Neuronal stem cell (in vitro differentiated cells): ENCODE data around the gene SCFD2.

Source experiments
- DNase-seq: peaks from one replicate; pipeline ENCODE4 v3.0.0-alpha.2; 2013; ENCODE audit warnings: low spot score
- H2AFZ ChIP-seq: one replicate; pipeline ENCODE4 v1.6.1; 2013; ENCODE audit warnings: mild to moderate bottlenecking, low read length, inconsistent platforms
- H2AK5ac ChIP-seq: 2 replicates; pipeline ENCODE4 v1.6.1; 2013; ENCODE audit warnings: low read depth, mild to moderate bottlenecking, inconsistent platforms, low read length, moderate library complexity, mixed read lengths
- H2BK120ac ChIP-seq: 2 replicates; pipeline ENCODE4 v1.6.1; 2013; ENCODE audit warnings: low read depth, mild to moderate bottlenecking, inconsistent platforms, low read length, moderate library complexity, mixed read lengths
- H2BK12ac ChIP-seq: one replicate; pipeline ENCODE4 v1.6.1; 2013; ENCODE audit warnings: low read length, inconsistent platforms
- H2BK15ac ChIP-seq: 2 replicates; pipeline ENCODE4 v1.6.1; 2013; ENCODE audit warnings: mild to moderate bottlenecking, low read length, inconsistent platforms, mixed read lengths
- H2BK5ac ChIP-seq: one replicate; pipeline ENCODE4 v1.6.1; 2013; ENCODE audit warnings: inconsistent platforms, mild to moderate bottlenecking, low read length, moderate library complexity
- H3K14ac ChIP-seq: one replicate; pipeline ENCODE4 v1.6.1; 2013; ENCODE audit warnings: low read length, inconsistent platforms
- H3K18ac ChIP-seq: 2 replicates; pipeline ENCODE4 v1.6.1; 2013; ENCODE audit warnings: low read length, inconsistent platforms
- H3K23ac ChIP-seq: 2 replicates; pipeline ENCODE4 v1.6.1; 2013; ENCODE audit warnings: low read depth, mild to moderate bottlenecking, mixed read lengths, low read length, inconsistent platforms; ENCODE audit not compliant: poor library complexity
- H3K27ac ChIP-seq: replicated peaks from 3 replicates; pipeline ENCODE4 v1.5.1; 2013; ENCODE audit warnings: low read length, inconsistent platforms
- H3K27me3 ChIP-seq, 3 experiments: 2 replicates each; pipeline ENCODE4 v1.6.1; 2013; ENCODE audit warnings: low read length in 3 of 3, mild to moderate bottlenecking in 2 of 3, inconsistent platforms in 1 of 3, low read depth in 1 of 3, mixed read lengths in 1 of 3, moderate library complexity in 1 of 3; ENCODE audit not compliant: control insufficient read depth in 3 of 3, insufficient read depth in 3 of 3
- H3K36me3 ChIP-seq, 2 donors: replicated peaks in 1 of 2; 2 replicates each; pipeline ENCODE4 v1.6.1; 2013; ENCODE audit warnings: low read length in 2 of 2; ENCODE audit not compliant: control insufficient read depth in 2 of 2, insufficient read depth in 2 of 2
- H3K4ac ChIP-seq: 2 replicates; pipeline ENCODE4 v1.6.1; 2013; ENCODE audit warnings: inconsistent platforms, mild to moderate bottlenecking, low read length, moderate library complexity
- H3K4me1 ChIP-seq, 2 donors: 1 replicate in 1 of 2; 2 replicates in 1 of 2; pipeline ENCODE4 v1.6.1; 2013; ENCODE audit warnings: low read length in 2 of 2, low read depth in 1 of 2; ENCODE audit not compliant: control insufficient read depth in 2 of 2, insufficient read depth in 1 of 2
- H3K4me2 ChIP-seq: one replicate; pipeline ENCODE4 v1.6.1; 2013; ENCODE audit warnings: mild to moderate bottlenecking, low read length, inconsistent platforms; ENCODE audit not compliant: insufficient read depth, poor library complexity, severe bottlenecking
- H3K4me3 ChIP-seq, 2 donors: 2 replicates each; pipeline ENCODE4 v1.5.1; 2013; ENCODE audit warnings: low read length in 2 of 2, mild to moderate bottlenecking in 2 of 2, inconsistent platforms in 1 of 2, moderate library complexity in 1 of 2
- H3K79me1 ChIP-seq: one replicate; pipeline ENCODE4 v1.6.1; 2013; ENCODE audit warnings: low read depth, mild to moderate bottlenecking, inconsistent platforms, low read length, moderate library complexity
- H3K9ac ChIP-seq: one replicate; pipeline ENCODE4 v1.6.1; 2013; ENCODE audit warnings: mild to moderate bottlenecking, low read depth, low read length, inconsistent platforms; ENCODE audit not compliant: poor library complexity
- H3K9me3 ChIP-seq, 2 donors: replicated peaks in 1 of 2; 2 replicates each; pipeline versions ENCODE3 to v1.6.1; 2013; ENCODE audit warnings: low read length in 2 of 2, mild to moderate bottlenecking in 2 of 2, inconsistent platforms in 1 of 2, low read depth in 1 of 2, mixed read lengths in 1 of 2, moderate library complexity in 1 of 2; ENCODE audit not compliant: control insufficient read depth in 2 of 2, insufficient read depth in 1 of 2
- H4K8ac ChIP-seq: one replicate; pipeline ENCODE4 v1.6.1; 2013; ENCODE audit warnings: low read depth, mild to moderate bottlenecking, inconsistent platforms, low read length, moderate library complexity
- H4K91ac ChIP-seq: one replicate; pipeline ENCODE4 v1.6.1; 2013; ENCODE audit warnings: low read length, low read depth, mild to moderate bottlenecking, inconsistent platforms; ENCODE audit not compliant: poor library complexity
- WGBS, 2 donors: extraction: QIAGEN DNeasy Blood & Tissue Kit; methylation state at CpG; one replicate each; pipeline ENCODE4 v1.1.7; 2013; ENCODE audit warnings: missing lambda C conversion rate in 2 of 2, mixed read lengths in 1 of 2; ENCODE audit not compliant: insufficient read length in 2 of 2, insufficient replicate concordance in 1 of 2; ENCODE audit errors: extremely low coverage in 2 of 2; 5-methylcytosine and 5-hydroxymethylcytosine counted together

Gene SCFD2

DNA sequence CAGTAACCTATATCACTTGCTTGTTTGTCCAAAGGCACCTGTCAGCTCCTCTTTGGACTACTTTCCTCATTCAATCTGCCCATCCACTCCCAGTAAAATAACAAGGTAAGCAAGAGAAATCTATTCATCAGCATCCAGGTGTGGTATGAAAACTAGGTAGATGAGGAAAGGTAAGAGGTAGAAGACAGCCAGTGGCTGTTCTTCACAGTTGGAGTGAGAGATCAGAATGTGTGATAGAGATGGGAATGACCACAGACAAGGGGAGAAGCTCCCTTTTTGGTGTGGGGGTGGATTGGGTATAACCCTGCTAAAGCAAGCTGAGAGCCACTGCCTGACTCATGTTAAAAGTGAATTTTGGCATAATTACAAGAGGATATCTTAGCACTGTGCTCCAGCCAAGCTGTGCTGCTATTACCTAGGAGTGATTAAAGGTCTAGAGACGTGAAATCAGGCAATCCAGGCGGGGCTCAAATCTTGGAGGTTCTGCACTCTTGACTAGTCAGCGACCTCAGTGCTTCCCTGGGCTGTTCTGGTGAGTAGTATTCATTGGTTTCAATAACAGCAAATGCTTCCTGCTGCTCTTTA is 531.8 kb downstream of the SCFD2 start:
- H2BK120ac ChIP-seq, result no peak overlapping the region
- H3K18ac ChIP-seq, result no peak overlapping the region
- H3K27me3 ChIP-seq, result peaks cover 0 to 4% (median 0%) of the 10 kb centered on the region in 3 experiments
- no peak overlapping the region for H2BK12ac ChIP-seq
- no peak overlapping the region for H3K23ac ChIP-seq
- H3K4ac ChIP-seq, result no peak overlapping the region
- H2BK15ac ChIP-seq, result no peak overlapping the region
- H3K4me2 ChIP-seq, result no peak overlapping the region
- H3K9me3 ChIP-seq, result no peaks in the 10 kb centered on the region
- no peak overlapping the region for H2BK5ac ChIP-seq
- no peak overlapping the region for H4K8ac ChIP-seq
- no CpG with 5 or more reads among the region's 3 CpGs for WGBS, 2 donors
- H3K36me3 ChIP-seq, result no peaks in the 10 kb centered on the region
- H3K14ac ChIP-seq, result no peak overlapping the region
- H2AK5ac ChIP-seq, result no peak overlapping the region
- no peak overlapping the region for H3K4me3 ChIP-seq
- H3K79me1 ChIP-seq, result no peaks in the 10 kb centered on the region
- DNase-seq, result no peak
- no peak overlapping the region for H2AFZ ChIP-seq
- peaks cover 4 to 11% of the 10 kb centered on the region in 2 donors for H3K4me1 ChIP-seq
- H4K91ac ChIP-seq, result no peak overlapping the region
- H3K9ac ChIP-seq, result no peak overlapping the region
- no peak overlapping the region for H3K27ac ChIP-seq

DNA sequence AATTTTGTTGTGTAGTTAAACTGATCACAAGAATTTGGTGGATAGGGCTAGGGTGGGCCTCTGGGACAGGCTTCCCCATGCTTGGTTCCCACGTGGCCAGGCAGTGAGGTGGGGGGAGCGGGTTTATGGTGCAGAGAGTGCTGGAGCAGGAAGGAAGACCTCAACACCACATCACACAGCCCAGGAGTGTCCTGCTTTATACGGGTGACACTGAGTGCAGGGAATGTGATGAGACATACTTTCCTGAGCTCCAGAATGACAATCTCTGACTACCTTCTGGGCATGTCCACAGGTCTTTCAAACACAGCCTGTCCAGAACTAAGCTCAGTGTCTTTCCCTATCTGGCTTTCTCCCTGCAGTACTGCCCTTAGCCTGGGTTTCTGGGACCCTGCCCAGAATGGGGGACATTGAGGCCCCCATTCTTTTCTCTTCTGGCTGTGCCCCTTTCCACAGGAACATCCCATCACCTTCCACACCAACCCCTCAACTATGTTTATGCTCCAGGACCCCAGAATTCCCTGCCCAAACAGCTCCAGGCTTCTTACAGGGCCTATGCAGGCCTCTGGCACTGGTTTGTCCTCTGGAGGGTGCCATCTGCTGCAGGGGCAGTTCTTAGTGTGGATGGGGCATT is 540.3 kb downstream of the SCFD2 start:
- Histone ChIP-seq H3K36me3 (no peaks in the 10 kb centered on the region), H3K4me1 (peaks cover 8 to 13% of the 10 kb centered on the region in 2 donors), H3K79me1 (no peaks in the 10 kb centered on the region), H2AK5ac (peak overlapping the region; percentile 60), H4K91ac (no peak overlapping the region), H2BK15ac (no peak overlapping the region), H3K4me2 (no peak overlapping the region), H3K9ac (no peak overlapping the region), H3K27me3 (no peaks in the 10 kb centered on the region), H3K14ac (no peak overlapping the region), H3K18ac (peak overlapping the region; percentile 11), H3K23ac (no peak overlapping the region), H2BK120ac (peak overlapping the region; percentile 82), H3K9me3 (peaks cover 0 to 2% of the 10 kb centered on the region in 2 donors), H3K4me3 (no peak overlapping the region), H4K8ac (no peak overlapping the region), H3K4ac (no peak overlapping the region), H2AFZ (peak overlapping the region; percentile 87), H3K27ac (no peak overlapping the region), H2BK12ac (no peak overlapping the region), H2BK5ac (no peak overlapping the region)
- DNase-seq, result no peak
- no CpG with 5 or more reads among the region's 3 CpGs for WGBS, 2 donors

DNA sequence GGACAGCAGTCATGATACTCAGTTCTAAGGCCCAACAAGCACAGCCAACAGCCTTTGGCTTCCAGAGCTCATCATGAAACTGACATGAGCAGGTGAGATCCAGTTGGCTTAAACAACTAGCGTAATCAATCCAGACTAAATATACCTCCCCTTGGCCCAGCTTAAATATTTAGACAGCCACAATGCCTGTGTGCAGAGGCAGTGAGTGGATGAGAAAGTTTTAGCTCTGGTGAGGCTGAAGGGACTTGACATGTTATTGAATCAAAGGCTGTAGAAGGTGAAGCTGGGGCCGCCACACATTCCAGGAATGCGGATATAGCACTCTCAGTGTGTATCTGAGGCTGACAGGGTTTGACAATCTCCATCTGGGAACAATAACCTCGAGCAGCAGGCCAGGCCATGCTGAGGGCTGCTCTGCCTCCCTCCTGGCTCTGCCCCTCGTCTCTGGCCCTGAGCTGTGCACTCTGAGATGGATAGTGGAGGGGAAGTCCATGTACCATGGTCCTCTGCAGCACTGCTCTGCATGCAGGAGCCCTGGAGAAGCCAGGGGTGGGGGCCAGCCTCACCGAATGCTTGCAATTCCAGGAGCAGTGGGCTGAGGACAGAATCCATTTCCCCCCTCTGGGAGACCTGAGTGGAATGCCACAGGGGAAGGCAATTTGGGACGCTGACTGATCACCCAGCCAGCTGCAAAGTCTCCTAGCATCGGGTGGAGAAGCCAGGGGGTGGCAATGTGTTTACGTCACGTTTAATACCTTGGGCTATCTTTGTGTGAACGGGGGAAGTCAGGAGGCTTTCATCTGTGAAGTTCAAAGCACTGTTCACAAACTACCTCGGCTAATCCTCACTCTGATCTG is 541.0 kb downstream of the SCFD2 start:
- H3K4me2 ChIP-seq, result no peak overlapping the region
- no peaks in the 10 kb centered on the region for H3K79me1 ChIP-seq
- H3K4ac ChIP-seq, result no peak overlapping the region
- no peak for DNase-seq
- peak overlapping the region; percentile 87 for H2AFZ ChIP-seq
- WGBS, 2 donors, result no CpG with 5 or more reads among the region's 12 CpGs
- H2BK120ac ChIP-seq, result no peak overlapping the region
- H3K9me3 ChIP-seq, result peaks cover 0 to 2% of the 10 kb centered on the region in 2 donors
- no peak overlapping the region for H2BK12ac ChIP-seq
- H3K18ac ChIP-seq, result peak overlapping the region; percentile 12
- H2BK15ac ChIP-seq, result peak overlapping the region; percentile 27
- no peak overlapping the region for H2BK5ac ChIP-seq
- H3K36me3 ChIP-seq, result no peaks in the 10 kb centered on the region
- no peak overlapping the region for H3K9ac ChIP-seq
- no peak overlapping the region for H3K4me3 ChIP-seq
- no peak overlapping the region for H3K27ac ChIP-seq
- H3K14ac ChIP-seq, result no peak overlapping the region
- no peak overlapping the region for H3K23ac ChIP-seq
- H3K27me3 ChIP-seq, result no peaks in the 10 kb centered on the region
- no peak overlapping the region for H4K91ac ChIP-seq
- peak overlapping the region; percentile 20 for H4K8ac ChIP-seq
- H2AK5ac ChIP-seq, result peak overlapping the region; percentile 41
- peaks cover 8 to 13% of the 10 kb centered on the region in 2 donors for H3K4me1 ChIP-seq

DNA sequence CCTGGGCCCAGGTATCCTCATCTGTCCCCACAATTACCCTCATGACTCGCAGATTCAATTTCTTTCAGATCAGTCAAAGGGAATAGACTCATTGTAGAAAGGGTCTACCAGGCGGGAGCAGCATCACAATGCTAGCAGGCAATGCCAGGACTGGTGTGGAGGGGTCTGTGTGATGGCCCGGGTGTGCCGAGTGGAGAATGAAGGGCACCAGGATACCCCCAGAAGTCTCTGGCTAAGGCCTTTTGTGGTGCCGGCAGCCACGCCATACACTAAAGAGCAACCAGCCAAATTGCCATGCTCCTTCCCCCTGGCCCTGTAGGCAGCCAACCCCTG is 541.6 kb downstream of the SCFD2 start:
- peak overlapping the region; percentile 27 for H2BK15ac ChIP-seq
- H3K9ac ChIP-seq, result no peak overlapping the region
- no peak overlapping the region for H2BK12ac ChIP-seq
- peaks cover 8 to 13% of the 10 kb centered on the region in 2 donors for H3K4me1 ChIP-seq
- no peak overlapping the region for H3K4me3 ChIP-seq
- no peak overlapping the region for H3K23ac ChIP-seq
- no peaks in the 10 kb centered on the region for H3K79me1 ChIP-seq
- H2AK5ac ChIP-seq, result peak overlapping the region; percentile 41
- no CpG with 5 or more reads among the region's 6 CpGs for WGBS, 2 donors
- no peak overlapping the region for H3K4me2 ChIP-seq
- peak overlapping the region; percentile 87 for H2AFZ ChIP-seq
- H4K8ac ChIP-seq, result no peak overlapping the region
- no peak overlapping the region for H3K27ac ChIP-seq
- H4K91ac ChIP-seq, result no peak overlapping the region
- H3K9me3 ChIP-seq, result peaks cover 0 to 2% of the 10 kb centered on the region in 2 donors
- no peaks in the 10 kb centered on the region for H3K27me3 ChIP-seq
- no peaks in the 10 kb centered on the region for H3K36me3 ChIP-seq
- H3K18ac ChIP-seq, result no peak overlapping the region
- H3K4ac ChIP-seq, result peak overlapping the region; percentile 27
- H3K14ac ChIP-seq, result no peak overlapping the region
- H2BK120ac ChIP-seq, result no peak overlapping the region
- H2BK5ac ChIP-seq, result no peak overlapping the region
- DNase-seq, result no peak
